Stimulated activated CD4-positive, alpha-beta T cell treated with anti-CD3 and anti-CD28 coated beads, TNF-alpha, amount 100 ng/mL, for 4 hours (primary cell): ENCODE results near the gene SLC4A8.
"Not testable (repeated sequence)": the region's sequence is repeated elsewhere in the genome, so short reads cannot be mapped to it uniquely, and the experiment has no call there.

Experiments
- DNase-seq, 3 experiments: peaks; one replicate each; pipeline ENCODE4 v3.0.0-alpha.2; 2020; ENCODE audit warnings: low read depth in 3 of 3

Gene SLC4A8

DNA sequence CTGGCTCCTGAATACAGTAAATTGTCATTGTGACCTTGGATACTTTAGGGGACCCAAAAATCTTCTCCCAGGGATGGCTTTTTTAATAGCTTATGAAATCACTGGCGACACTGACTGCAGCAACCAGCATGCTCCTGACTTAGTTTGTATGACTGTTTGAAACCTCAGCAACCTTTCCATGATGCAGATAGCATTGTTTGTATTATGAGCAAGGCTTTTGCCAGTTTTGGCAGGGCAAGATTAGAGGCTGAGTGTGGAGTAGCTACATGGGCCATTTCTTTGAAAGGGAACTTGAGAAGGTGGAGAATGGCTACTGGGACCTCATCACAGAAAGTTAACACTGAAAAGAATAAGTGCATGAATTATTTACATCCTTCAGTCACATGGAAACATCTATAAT lies 50.9 kb downstream of the SLC4A8 start:
- no peak for DNase-seq

- no peak for DNase-seq
These were observed 56.3 kb downstream of the SLC4A8 start for GRCh38 chr12:51480978-51481377.

DNA sequence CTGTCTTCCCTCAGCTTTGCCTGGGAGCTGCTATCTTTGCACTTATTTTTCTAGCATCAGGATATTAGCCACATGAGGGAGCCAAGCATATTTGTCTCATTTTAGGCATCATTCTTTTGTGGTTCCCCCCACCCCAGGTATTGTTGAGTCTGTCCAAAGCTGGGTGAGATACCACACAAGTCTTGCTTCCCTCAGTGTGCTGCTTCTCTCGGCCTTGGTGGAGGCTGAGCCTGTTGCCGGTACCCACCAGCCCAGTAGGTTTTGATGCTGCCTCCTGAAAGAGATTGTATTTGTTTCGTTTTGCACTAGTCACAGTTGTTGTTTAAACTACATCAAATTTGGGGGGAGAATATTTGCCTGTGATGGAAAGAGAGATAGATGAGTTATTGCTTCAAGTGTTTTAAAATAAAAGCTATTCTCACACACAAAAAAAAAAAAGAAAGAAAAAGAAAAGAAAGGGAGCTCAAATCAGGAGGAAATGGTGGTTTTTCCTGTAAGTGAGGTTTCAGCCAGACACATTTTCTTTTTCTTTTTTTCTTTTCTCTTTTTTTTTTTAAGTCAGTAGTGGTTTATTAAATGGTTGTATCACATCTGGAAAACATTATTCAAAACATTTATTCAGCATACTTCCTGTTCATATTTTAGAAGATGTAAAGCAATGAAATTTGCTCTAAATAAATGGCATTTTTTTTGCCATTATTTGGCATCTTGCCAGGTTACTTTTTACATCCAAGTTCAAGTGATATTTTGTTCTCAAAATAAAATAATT lies 58.5 kb downstream of the SLC4A8 start:
- DNase-seq: peak in 2 of 3 experiments; percentile 3 to 5

DNA sequence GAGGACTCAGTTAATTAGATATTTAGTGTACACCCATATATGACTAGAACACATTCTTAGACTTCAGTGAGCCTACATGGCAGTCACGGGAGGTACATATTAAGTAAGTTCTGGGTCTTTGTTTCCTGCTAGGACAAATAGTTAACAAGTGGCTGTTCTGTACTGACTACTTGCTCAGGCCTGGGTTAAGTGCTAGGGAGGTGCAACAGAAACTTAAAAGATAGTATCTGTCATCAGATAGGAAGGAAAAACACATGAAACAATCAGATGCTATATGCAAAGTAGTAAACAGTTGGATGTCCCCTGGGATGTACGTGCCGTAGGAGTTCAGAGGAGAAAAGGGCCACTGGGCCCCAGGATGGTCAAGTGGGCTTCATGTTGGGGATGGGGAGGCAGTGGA lies 59.5 kb downstream of the SLC4A8 start:
- DNase-seq: no peak

DNA sequence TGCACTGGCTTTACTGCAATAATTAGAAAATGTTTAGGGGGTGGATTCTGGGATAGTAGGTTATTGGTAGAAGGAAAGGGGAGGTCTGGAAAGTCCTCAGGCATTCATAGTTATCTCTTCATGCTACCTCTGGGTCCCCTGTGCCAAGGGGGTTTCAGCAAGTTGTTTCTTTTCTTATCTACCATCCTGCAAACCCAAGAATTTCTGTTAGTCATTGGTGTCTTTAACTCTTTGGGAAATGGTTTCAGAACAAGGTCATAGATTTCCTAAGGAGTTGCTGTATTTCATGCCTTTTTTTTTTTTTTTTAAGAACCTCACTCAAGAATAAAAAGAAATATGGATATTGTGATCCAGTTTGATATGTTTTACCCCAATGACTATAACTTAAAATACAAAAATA lies 63.6 kb downstream of the SLC4A8 start:
- no peak for DNase-seq

DNA sequence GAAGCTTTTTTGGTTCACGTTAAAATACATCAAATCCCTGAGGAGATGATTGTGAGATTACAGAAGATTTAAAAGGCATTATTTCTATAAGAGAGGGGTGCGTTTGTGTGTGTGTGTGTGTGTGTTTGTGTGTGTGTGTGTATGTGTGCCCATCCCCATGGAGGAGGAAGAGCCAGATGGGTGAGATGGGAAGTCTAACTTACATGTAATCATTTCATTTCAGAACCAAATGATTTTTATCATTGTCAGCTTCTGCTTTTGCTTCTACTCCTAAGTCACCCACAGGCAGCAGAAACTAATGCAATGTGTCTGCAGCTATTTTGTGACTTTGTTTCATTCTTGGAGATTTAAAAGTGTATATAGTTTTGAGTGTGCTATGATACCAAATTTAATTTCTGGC lies 68.7 kb downstream of the SLC4A8 start:
- DNase-seq: no peak

- no peak for DNase-seq
These were observed 72.3 kb downstream of the SLC4A8 start for GRCh38 chr12:51496895-51497294.

DNA sequence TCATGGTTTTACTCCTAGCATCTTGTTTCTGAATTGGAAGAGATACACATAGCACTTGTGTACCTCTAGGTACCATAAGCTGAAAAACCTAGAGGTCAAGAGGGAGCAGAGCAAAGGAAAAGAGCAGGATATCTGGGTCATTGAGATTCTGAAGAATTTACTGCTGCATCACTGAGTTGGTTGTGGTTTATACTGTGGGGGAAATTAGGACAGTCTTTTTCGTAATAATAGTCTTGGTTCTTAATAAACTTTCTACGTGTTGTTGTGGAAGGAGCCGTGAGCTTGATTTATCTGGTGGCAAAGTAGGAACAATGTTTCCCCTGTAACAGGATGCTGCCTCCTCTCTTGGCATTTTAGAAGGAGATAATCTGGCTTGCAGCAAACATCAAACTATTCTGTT lies 80.2 kb downstream of the SLC4A8 start:
- DNase-seq: no peak

GRCh38 chr12:51505360-51506105 lies 80.9 kb downstream of the SLC4A8 start:
- DNase-seq: no peak

- DNase-seq: no peak
These were observed 82.5 kb downstream of the SLC4A8 start for GRCh38 chr12:51507178-51507577.

- no peak for DNase-seq
These were observed 83.7 kb downstream of the SLC4A8 start for GRCh38 chr12:51508285-51508684.

- no peak for DNase-seq
These were observed 87.1 kb downstream of the SLC4A8 start for GRCh38 chr12:51511546-51512260.

DNA sequence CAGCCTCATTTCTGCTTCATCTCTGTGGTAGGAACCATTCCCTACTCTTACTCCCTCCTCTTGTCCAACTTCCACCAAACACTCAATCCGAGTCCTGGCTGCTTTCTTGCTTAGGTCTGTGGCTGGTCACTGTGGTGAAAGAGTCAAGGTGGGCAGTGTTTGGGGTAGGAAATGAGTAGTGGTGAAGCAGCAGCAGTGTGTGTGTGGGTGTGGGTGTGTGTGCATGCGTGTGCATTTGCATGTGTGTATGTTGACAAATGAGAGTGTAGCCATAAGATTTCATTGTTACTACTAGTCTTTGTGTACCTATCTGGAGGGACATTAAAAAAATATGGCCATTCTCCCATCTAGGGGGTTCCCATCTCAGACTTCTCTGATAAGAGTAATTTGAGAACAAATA lies 87.8 kb downstream of the SLC4A8 start:
- no peak for DNase-seq

DNA sequence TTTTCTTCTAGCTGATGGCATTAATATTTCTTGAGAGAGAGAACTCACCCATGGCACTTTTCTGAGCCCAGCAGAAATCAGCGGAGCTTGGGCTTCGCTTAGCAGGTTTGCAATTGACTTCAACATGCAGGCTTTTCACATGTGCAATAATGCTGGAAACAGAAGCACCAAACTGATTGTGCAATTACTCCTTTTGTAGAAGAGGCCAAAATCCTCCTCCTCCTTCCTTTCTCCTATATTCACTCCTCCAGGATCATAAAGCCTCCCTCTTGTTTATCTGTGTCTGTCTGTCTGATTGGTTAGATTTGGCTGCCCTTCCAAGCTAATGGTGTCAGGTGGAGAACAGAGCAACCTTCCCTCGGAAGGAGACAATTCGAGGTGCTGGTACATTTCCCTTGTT lies 90.4 kb downstream of the SLC4A8 start:
- not testable (repeated sequence) for DNase-seq

GRCh38 chr12:51517316-51517715 lies 92.7 kb downstream of the SLC4A8 start:
- DNase-seq: no peak

DNA sequence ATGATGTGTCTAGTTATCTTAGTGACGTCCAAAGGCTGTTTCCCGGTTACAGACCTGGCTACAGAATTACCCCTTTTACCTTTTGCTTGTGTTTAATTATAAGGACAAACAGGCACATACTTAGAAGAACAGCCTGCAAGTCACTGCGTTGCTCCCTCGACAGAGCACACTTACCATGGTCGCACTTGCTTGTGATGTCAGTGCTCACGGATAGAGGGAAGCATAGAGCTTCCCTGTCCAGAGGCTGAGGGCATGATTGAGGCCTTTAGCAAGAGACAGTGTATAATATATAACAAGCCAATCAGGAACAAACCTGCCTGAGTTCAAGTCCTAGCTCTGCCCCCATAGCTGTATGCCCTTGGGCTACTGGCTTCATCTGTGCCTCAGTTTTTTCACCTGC lies 93.2 kb downstream of the SLC4A8 start:
- no peak for DNase-seq

GRCh38 chr12:51519755-51520154 lies 95.1 kb downstream of the SLC4A8 start:
- no peak for DNase-seq

- DNase-seq: no peak
These were observed 96.1 kb downstream of the SLC4A8 start for GRCh38 chr12:51520576-51521325.

DNA sequence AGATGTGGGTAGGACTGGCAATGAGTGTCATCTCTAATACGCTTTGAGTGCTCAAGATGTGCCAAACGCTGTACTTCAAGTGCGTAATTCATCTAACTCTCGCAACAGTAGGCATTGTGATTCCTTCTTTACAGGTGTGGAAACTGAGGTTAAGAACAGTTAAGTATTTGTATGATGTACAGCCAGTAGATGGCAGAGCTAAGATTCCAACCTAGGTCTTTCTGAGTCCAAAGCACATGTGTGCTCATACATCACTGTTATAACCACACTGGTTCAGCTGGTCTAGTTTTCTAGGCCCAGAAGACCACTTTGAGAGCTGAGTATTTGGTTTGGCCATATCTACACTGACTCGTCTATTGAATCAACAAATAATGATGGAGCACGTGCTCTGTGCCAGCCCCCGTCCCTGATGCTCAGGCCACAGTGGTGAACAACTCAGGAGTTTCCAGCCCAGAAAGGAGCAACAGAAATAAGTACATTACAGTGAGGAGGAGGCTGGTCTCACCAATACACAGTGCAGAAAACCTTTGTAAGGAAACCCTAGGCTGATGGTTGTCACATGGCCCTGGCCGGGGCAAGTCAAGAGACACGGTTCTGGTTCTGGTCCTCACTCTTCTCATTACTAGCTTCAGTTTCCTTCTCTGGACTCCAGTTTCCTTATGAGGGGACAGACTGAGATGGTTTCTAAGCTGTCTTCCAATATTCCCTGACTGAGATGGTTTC lies 97.1 kb downstream of the SLC4A8 start:
- no peak for DNase-seq

DNA sequence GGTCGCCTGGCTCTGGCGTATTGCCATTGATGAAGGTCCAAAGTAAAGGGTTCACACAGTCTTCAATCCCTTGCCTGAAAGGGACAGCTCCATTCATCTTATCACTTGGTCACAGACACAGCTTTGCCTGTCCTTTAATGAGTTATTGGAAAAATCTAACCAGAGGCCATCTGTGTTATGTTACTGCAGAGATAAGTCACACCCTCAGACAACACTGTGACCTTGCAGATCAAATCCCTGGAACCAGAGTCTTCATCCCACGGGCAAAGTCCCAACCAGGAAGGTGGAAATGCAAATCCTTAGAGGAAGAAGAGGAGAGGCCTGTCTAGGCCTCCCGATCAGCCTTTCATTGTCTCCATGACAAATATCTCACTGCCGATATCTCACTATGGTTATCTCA lies 98.1 kb downstream of the SLC4A8 start:
- no peak for DNase-seq

- no peak for DNase-seq
These were observed 99.8 kb downstream of the SLC4A8 start for GRCh38 chr12:51524386-51524901.
